ENCODE results near the gene EID2B.

Gene EID2B

DNA sequence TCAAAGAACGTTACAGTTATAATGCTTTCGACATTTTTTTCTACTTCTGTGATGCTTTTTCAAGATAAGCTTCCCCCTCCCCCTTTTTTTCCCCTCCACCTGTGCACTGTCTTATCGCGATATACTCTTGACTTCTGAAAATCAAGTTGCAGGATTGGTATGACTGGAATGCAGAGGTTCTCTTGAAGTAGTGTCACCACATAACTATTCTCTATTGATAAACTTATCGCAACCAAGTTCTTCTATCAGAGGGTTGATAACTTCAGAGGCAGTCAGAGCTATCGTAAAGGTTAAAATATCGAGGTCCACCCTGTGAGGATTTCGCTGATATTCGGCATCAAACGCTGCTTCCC lies 6.5 kb upstream of the EID2B start:
- TF ChIP-seq ZC3H10 (CRISPR knock-in tag; IDR thresholded peaks at IDR 0.05) (no peak), ZFP30 (CRISPR knock-in tag; IDR thresholded peaks at IDR 0.05) (no peak), BACH2 (CRISPR knock-in tag; IDR thresholded peaks at IDR 0.05; ENCODE audit: borderline replicate concordance) (no peak), ZNF8 (CRISPR knock-in tag; IDR thresholded peaks at IDR 0.05) (no peak), TCF4 (CRISPR knock-in tag; IDR thresholded peaks at IDR 0.05; ENCODE audit: borderline replicate concordance) (no peak), ZNF70 (CRISPR knock-in tag; IDR thresholded peaks at IDR 0.05) (no peak), OSR1 (CRISPR knock-in tag; IDR thresholded peaks at IDR 0.05) (no peak), ESRRG (CRISPR knock-in tag; IDR thresholded peaks at IDR 0.05) (no peak), ZNF565 (CRISPR knock-in tag; conservative IDR thresholded peaks at IDR 0.05; ENCODE audit: low read depth) (no peak), GLIS3 (CRISPR knock-in tag; IDR thresholded peaks at IDR 0.05) (no peak)
- TF ChIP-seq, protein P1, sequence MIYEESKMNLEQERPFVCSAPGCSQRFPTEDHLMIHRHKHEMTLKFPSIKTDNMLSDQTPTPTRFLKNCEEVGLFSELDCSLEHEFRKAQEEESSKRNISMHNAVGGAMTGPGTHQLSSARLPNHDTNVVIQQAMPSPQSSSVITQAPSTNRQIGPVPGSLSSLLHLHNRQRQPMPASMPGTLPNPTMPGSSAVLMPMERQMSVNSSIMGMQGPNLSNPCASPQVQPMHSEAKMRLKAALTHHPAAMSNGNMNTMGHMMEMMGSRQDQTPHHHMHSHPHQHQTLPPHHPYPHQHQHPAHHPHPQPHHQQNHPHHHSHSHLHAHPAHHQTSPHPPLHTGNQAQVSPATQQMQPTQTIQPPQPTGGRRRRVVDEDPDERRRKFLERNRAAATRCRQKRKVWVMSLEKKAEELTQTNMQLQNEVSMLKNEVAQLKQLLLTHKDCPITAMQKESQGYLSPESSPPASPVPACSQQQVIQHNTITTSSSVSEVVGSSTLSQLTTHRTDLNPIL (CRISPR knock-in tag; IDR thresholded peaks at IDR 0.05; ENCODE audit: low read depth), result no peak
- TF ChIP-seq, protein P2, sequence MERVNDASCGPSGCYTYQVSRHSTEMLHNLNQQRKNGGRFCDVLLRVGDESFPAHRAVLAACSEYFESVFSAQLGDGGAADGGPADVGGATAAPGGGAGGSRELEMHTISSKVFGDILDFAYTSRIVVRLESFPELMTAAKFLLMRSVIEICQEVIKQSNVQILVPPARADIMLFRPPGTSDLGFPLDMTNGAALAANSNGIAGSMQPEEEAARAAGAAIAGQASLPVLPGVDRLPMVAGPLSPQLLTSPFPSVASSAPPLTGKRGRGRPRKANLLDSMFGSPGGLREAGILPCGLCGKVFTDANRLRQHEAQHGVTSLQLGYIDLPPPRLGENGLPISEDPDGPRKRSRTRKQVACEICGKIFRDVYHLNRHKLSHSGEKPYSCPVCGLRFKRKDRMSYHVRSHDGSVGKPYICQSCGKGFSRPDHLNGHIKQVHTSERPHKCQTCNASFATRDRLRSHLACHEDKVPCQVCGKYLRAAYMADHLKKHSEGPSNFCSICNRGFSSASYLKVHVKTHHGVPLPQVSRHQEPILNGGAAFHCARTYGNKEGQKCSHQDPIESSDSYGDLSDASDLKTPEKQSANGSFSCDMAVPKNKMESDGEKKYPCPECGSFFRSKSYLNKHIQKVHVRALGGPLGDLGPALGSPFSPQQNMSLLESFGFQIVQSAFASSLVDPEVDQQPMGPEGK (CRISPR knock-in tag; IDR thresholded peaks at IDR 0.05; ENCODE audit: borderline replicate concordance), result no peak
- TF ChIP-seq, protein P3, sequence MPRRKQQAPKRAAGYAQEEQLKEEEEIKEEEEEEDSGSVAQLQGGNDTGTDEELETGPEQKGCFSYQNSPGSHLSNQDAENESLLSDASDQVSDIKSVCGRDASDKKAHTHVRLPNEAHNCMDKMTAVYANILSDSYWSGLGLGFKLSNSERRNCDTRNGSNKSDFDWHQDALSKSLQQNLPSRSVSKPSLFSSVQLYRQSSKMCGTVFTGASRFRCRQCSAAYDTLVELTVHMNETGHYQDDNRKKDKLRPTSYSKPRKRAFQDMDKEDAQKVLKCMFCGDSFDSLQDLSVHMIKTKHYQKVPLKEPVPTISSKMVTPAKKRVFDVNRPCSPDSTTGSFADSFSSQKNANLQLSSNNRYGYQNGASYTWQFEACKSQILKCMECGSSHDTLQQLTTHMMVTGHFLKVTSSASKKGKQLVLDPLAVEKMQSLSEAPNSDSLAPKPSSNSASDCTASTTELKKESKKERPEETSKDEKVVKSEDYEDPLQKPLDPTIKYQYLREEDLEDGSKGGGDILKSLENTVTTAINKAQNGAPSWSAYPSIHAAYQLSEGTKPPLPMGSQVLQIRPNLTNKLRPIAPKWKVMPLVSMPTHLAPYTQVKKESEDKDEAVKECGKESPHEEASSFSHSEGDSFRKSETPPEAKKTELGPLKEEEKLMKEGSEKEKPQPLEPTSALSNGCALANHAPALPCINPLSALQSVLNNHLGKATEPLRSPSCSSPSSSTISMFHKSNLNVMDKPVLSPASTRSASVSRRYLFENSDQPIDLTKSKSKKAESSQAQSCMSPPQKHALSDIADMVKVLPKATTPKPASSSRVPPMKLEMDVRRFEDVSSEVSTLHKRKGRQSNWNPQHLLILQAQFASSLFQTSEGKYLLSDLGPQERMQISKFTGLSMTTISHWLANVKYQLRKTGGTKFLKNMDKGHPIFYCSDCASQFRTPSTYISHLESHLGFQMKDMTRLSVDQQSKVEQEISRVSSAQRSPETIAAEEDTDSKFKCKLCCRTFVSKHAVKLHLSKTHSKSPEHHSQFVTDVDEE (CRISPR knock-in tag; IDR thresholded peaks at IDR 0.05), result no peak
- ATAC-seq, result peak; percentile 11

DNA sequence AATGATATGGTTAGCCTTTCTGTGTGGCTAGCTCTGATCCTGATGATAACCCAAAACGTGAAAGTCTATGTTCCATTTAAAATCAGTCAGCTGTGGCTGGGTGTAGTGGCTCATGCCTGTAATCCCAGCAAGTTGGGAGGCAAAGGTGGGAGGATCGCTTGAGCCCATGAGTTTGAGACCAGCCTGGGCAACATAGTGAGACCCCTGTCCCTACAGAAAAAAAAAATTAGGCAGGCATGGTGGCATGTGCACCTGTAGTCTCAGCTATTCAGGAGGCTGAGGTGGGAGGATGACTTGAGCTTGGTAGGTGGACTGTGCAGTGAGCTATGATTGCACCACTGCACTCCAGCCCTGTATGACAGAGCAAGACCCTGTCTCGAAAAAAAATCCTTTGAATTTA lies 1.1 kb upstream of the EID2B start:
- TF ChIP-seq ZC3H10 (CRISPR knock-in tag; IDR thresholded peaks at IDR 0.05) (no peak), GLIS3 (CRISPR knock-in tag; IDR thresholded peaks at IDR 0.05) (no peak), RARB (CRISPR knock-in tag; IDR thresholded peaks at IDR 0.05) (no peak), ZFP3 (CRISPR knock-in tag; IDR thresholded peaks at IDR 0.05) (no peak), CSDC2 (CRISPR knock-in tag; IDR thresholded peaks at IDR 0.05) (no peak), ESRRG (CRISPR knock-in tag; IDR thresholded peaks at IDR 0.05) (no peak), BACH2 (CRISPR knock-in tag; IDR thresholded peaks at IDR 0.05; ENCODE audit: borderline replicate concordance) (no peak), TCF4 (CRISPR knock-in tag; IDR thresholded peaks at IDR 0.05; ENCODE audit: borderline replicate concordance) (no peak), SNAI2 (CRISPR knock-in tag; IDR thresholded peaks at IDR 0.05) (no peak)
- TF ChIP-seq, protein P1 (CRISPR knock-in tag; IDR thresholded peaks at IDR 0.05; ENCODE audit: low read depth), result no peak
- TF ChIP-seq, protein P4, sequence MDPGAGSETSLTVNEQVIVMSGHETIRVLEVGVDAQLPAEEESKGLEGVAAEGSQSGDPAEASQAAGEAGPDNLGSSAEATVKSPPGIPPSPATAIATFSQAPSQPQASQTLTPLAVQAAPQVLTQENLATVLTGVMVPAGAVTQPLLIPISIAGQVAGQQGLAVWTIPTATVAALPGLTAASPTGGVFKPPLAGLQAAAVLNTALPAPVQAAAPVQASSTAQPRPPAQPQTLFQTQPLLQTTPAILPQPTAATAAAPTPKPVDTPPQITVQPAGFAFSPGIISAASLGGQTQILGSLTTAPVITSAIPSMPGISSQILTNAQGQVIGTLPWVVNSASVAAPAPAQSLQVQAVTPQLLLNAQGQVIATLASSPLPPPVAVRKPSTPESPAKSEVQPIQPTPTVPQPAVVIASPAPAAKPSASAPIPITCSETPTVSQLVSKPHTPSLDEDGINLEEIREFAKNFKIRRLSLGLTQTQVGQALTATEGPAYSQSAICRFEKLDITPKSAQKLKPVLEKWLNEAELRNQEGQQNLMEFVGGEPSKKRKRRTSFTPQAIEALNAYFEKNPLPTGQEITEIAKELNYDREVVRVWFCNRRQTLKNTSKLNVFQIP (CRISPR knock-in tag; IDR thresholded peaks at IDR 0.05; ENCODE audit: borderline replicate concordance, low read depth), result no peak
- TF ChIP-seq, protein P3 (CRISPR knock-in tag; IDR thresholded peaks at IDR 0.05), result no peak
- no peak for ATAC-seq
